ENCODE results near the gene LMAN1L.

Gene LMAN1L

GRCh38 chr15:74769463-74770025 lies 43.1 kb upstream of the LMAN1L start:
- TF ChIP-seq TAF1 (IDR thresholded peaks at IDR 0.05; ENCODE audit: borderline replicate concordance, insufficient read depth, low read length) = no peak

GRCh38 chr15:74770211-74770903 lies 42.3 kb upstream of the LMAN1L start:
- TF ChIP-seq FOXP2 (optimal IDR thresholded peaks at IDR 0.05; ENCODE audit: borderline replicate concordance, extremely low read depth, extremely low read length, insufficient read depth) (no peak), SIN3A (IDR thresholded peaks at IDR 0.05; ENCODE audit: borderline replicate concordance, insufficient read depth, low read length) (no peak), POLR2AphosphoS5 (IDR thresholded peaks at IDR 0.05; ENCODE audit: low read depth, low read length) (no peak), REST (IDR thresholded peaks at IDR 0.05; ENCODE audit: insufficient read depth in 1 of 2, low read depth in 2 of 2, low read length in 2 of 2) (no peak)

GRCh38 chr15:74773329-74773728 lies 39.3 kb upstream of the LMAN1L start:
- no peak for TF ChIP-seq REST (IDR thresholded peaks at IDR 0.05; ENCODE audit: insufficient read depth in 1 of 2, low read depth in 2 of 2, low read length in 2 of 2)
- no peak for TF ChIP-seq TAF1 (IDR thresholded peaks at IDR 0.05; ENCODE audit: borderline replicate concordance, insufficient read depth, low read length)
- no peak for TF ChIP-seq POLR2AphosphoS5 (IDR thresholded peaks at IDR 0.05; ENCODE audit: low read depth, low read length)
- TF ChIP-seq FOXP2 (optimal IDR thresholded peaks at IDR 0.05; ENCODE audit: borderline replicate concordance, extremely low read depth, extremely low read length, insufficient read depth) = no peak
- no peak for TF ChIP-seq SIN3A (IDR thresholded peaks at IDR 0.05; ENCODE audit: borderline replicate concordance, insufficient read depth, low read length)

- TF ChIP-seq TAF1 (IDR thresholded peaks at IDR 0.05; ENCODE audit: borderline replicate concordance, insufficient read depth, low read length) = no peak
- TF ChIP-seq REST (IDR thresholded peaks at IDR 0.05; ENCODE audit: insufficient read depth in 1 of 2, low read depth in 2 of 2, low read length in 2 of 2) = no peak
- TF ChIP-seq FOXP2 (optimal IDR thresholded peaks at IDR 0.05; ENCODE audit: borderline replicate concordance, extremely low read depth, extremely low read length, insufficient read depth) = no peak
- no peak for TF ChIP-seq SIN3A (IDR thresholded peaks at IDR 0.05; ENCODE audit: borderline replicate concordance, insufficient read depth, low read length)
- no peak for TF ChIP-seq POLR2AphosphoS5 (IDR thresholded peaks at IDR 0.05; ENCODE audit: low read depth, low read length)
These were observed 38.8 kb upstream of the LMAN1L start for GRCh38 chr15:74773731-74774252.

GRCh38 chr15:74775132-74775562 lies 37.5 kb upstream of the LMAN1L start:
- TF ChIP-seq SIN3A (IDR thresholded peaks at IDR 0.05; ENCODE audit: borderline replicate concordance, insufficient read depth, low read length) (no peak), REST (IDR thresholded peaks at IDR 0.05; ENCODE audit: insufficient read depth in 1 of 2, low read depth in 2 of 2, low read length in 2 of 2) (no peak), POLR2AphosphoS5 (IDR thresholded peaks at IDR 0.05; ENCODE audit: low read depth, low read length) (no peak), TAF1 (IDR thresholded peaks at IDR 0.05; ENCODE audit: borderline replicate concordance, insufficient read depth, low read length) (no peak), FOXP2 (optimal IDR thresholded peaks at IDR 0.05; ENCODE audit: borderline replicate concordance, extremely low read depth, extremely low read length, insufficient read depth) (no peak)
